SK-N-MC (cell line): ENCODE data around the gene CSTF1.

Source experiments
- EZH2 ChIP-seq: fragments of 200-600 bp; sonication (generic); IDR thresholded peaks from one replicate; pipeline ENCODE4 v1.6.1; 2017; ENCODE audit warnings: antibody characterized with exemption
- FOXP2 ChIP-seq: optimal IDR thresholded peaks from 2 replicates; pipeline ENCODE3; 2011; ENCODE audit warnings: mild to moderate bottlenecking, moderate library complexity; ENCODE audit not compliant: insufficient read depth; ENCODE audit errors: extremely low read length, control extremely low read depth
- POLR2AphosphoS5 ChIP-seq: IDR thresholded peaks from 2 replicates; pipeline ENCODE4 v1.6.1; 2012; ENCODE audit warnings: mild to moderate bottlenecking, low read depth, low read length, borderline replicate concordance

- TF ChIP-seq POLR2AphosphoS5 (no peak), EZH2 (no peak), FOXP2 (no peak)
Observed at GRCh38 chr20:56400001-56400640, 7.7 kb downstream of the CSTF1 start.
